Measurements from ENCODE around the gene RPL9.
"Not testable (repeated sequence)": the region's sequence is repeated elsewhere in the genome, so short reads cannot be mapped to it uniquely, and the experiment has no call there.

DNA sequence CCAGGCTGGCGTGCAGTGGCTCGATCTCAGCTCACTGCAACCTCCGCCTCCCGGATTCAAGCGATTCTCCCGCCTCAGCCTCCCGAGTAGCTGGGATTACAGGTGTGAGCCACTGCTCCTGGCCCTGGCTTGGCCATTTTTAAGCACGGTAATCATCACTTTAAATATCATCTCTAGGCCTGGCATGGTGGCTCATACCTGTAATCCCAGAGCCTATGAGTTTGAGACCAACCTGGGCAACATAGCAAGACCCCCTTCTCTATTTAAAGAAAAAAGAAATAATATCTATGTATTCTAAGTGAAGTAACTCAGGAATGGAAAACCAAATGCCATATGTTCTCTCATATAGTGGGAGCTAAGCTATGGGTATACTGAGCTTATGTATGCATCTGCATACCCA lies 47.2 kb downstream of the RPL9 start:
- TF ChIP-seq POLR2AphosphoS5, GABPA (IDR thresholded peaks at IDR 0.05; ENCODE audit: low read depth): not testable (repeated sequence)
- TF ChIP-seq, protein P1, sequence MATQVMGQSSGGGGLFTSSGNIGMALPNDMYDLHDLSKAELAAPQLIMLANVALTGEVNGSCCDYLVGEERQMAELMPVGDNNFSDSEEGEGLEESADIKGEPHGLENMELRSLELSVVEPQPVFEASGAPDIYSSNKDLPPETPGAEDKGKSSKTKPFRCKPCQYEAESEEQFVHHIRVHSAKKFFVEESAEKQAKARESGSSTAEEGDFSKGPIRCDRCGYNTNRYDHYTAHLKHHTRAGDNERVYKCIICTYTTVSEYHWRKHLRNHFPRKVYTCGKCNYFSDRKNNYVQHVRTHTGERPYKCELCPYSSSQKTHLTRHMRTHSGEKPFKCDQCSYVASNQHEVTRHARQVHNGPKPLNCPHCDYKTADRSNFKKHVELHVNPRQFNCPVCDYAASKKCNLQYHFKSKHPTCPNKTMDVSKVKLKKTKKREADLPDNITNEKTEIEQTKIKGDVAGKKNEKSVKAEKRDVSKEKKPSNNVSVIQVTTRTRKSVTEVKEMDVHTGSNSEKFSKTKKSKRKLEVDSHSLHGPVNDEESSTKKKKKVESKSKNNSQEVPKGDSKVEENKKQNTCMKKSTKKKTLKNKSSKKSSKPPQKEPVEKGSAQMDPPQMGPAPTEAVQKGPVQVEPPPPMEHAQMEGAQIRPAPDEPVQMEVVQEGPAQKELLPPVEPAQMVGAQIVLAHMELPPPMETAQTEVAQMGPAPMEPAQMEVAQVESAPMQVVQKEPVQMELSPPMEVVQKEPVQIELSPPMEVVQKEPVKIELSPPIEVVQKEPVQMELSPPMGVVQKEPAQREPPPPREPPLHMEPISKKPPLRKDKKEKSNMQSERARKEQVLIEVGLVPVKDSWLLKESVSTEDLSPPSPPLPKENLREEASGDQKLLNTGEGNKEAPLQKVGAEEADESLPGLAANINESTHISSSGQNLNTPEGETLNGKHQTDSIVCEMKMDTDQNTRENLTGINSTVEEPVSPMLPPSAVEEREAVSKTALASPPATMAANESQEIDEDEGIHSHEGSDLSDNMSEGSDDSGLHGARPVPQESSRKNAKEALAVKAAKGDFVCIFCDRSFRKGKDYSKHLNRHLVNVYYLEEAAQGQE (IDR thresholded peaks at IDR 0.05; ENCODE audit: insufficient replicate concordance, low read depth), result not testable (repeated sequence)
- TF ChIP-seq, protein P2, sequence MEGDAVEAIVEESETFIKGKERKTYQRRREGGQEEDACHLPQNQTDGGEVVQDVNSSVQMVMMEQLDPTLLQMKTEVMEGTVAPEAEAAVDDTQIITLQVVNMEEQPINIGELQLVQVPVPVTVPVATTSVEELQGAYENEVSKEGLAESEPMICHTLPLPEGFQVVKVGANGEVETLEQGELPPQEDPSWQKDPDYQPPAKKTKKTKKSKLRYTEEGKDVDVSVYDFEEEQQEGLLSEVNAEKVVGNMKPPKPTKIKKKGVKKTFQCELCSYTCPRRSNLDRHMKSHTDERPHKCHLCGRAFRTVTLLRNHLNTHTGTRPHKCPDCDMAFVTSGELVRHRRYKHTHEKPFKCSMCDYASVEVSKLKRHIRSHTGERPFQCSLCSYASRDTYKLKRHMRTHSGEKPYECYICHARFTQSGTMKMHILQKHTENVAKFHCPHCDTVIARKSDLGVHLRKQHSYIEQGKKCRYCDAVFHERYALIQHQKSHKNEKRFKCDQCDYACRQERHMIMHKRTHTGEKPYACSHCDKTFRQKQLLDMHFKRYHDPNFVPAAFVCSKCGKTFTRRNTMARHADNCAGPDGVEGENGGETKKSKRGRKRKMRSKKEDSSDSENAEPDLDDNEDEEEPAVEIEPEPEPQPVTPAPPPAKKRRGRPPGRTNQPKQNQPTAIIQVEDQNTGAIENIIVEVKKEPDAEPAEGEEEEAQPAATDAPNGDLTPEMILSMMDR (IDR thresholded peaks at IDR 0.05; ENCODE audit: insufficient read depth, low read length), result not testable (repeated sequence)
